Measurements from ENCODE around the gene LDLRAD4.
A peak's percentile ranks its signal among the peaks of the same experiment; 100 is the strongest.

LDLRAD4 gene

GRCh38 chr18:13494871-13495445 is 276.4 kb downstream of the LDLRAD4 start:
- TF ChIP-seq Cebpa-rat (IDR thresholded peaks at IDR 0.05): no peak
- H3K4me2 ChIP-seq: no peak overlapping the region
- no peaks in the 10 kb centered on the region for H3K27me3 ChIP-seq
- peaks cover 28 to 42% (median 38%) of the 10 kb centered on the region in 11 experiments for H3K9me3 ChIP-seq (replicated peaks in 1 of 11)
- H3K4me1 ChIP-seq: peaks cover 18 to 35% (median 27%) of the 10 kb centered on the region in 10 experiments
- H3K27ac ChIP-seq: 0 out of 22 replicates have a peak overlapping the region, but pooled peaks of 1 of the 11 experiments have one; percentile 9
- H3K4me3 ChIP-seq: no peak overlapping the region
- peaks cover 0 to 9% (median 0%) of the 10 kb centered on the region in 11 experiments; a peak in 4 of 22 replicates for H4K20me1 ChIP-seq
- peaks cover 45 to 89% (median 77%) of the 10 kb centered on the region in 11 experiments for H3K36me3 ChIP-seq
- H3K9ac ChIP-seq: no peak overlapping the region

GRCh38 chr18:13495961-13496360 is 277.4 kb downstream of the LDLRAD4 start:
- Histone ChIP-seq H3K36me3 (peaks cover 40 to 85% (median 70%) of the 10 kb centered on the region in 11 experiments), H3K27me3 (no peaks in the 10 kb centered on the region), H3K9me3 (replicated peaks in 1 of 11) (peaks cover 28 to 42% (median 38%) of the 10 kb centered on the region in 11 experiments), H3K4me3 (no peak overlapping the region), H3K27ac (0 out of 22 replicates have a peak overlapping the region, but pooled peaks of 1 of the 11 experiments have one; percentile 3), H3K9ac (no peak overlapping the region), H4K20me1 (peaks cover 0 to 9% (median 0%) of the 10 kb centered on the region in 11 experiments; a peak in 4 of 22 replicates), H3K4me2 (no peak overlapping the region; a peak in 1 of 22 replicates), H3K4me1 (peaks cover 18 to 43% (median 37%) of the 10 kb centered on the region in 10 experiments)
- no peak for TF ChIP-seq Cebpa-rat (IDR thresholded peaks at IDR 0.05)

- Histone ChIP-seq H3K4me2 (no peak overlapping the region), H3K4me3 (no peak overlapping the region), H4K20me1 (peaks cover 0 to 11% (median 0%) of the 10 kb centered on the region in 11 experiments; a peak in 4 of 22 replicates), H3K9ac (no peak overlapping the region), H3K27ac (no peak overlapping the region), H3K9me3 (replicated peaks in 1 of 11) (peaks cover 28 to 42% (median 38%) of the 10 kb centered on the region in 11 experiments), H3K4me1 (peaks cover 18 to 48% (median 43%) of the 10 kb centered on the region in 10 experiments), H3K27me3 (no peaks in the 10 kb centered on the region), H3K36me3 (peaks cover 33 to 80% (median 62%) of the 10 kb centered on the region in 11 experiments)
- no peak for TF ChIP-seq Cebpa-rat (IDR thresholded peaks at IDR 0.05)
Observed at GRCh38 chr18:13496691-13497281, 278.2 kb downstream of the LDLRAD4 start.

GRCh38 chr18:13499803-13500202 is 281.2 kb downstream of the LDLRAD4 start:
- Histone ChIP-seq H4K20me1 (peaks cover 0 to 4% (median 0%) of the 10 kb centered on the region in 11 experiments; a peak in 2 of 22 replicates), H3K4me2 (peak overlapping the region in 9 of 11 experiments; percentile 18 to 63 (median 50); a peak in 14 of 22 replicates), H3K27me3 (no peaks in the 10 kb centered on the region), H3K4me1 (peaks cover 0 to 39% (median 26%) of the 10 kb centered on the region in 10 experiments; a peak in 16 of 20 replicates), H3K9ac (peak overlapping the region in 3 of 11 experiments; percentile 26 to 56 (median 45); a peak in 4 of 22 replicates), H3K36me3 (peaks cover 32 to 92% (median 70%) of the 10 kb centered on the region in 11 experiments), H3K9me3 (replicated peaks in 1 of 11) (peaks cover 28 to 46% (median 38%) of the 10 kb centered on the region in 11 experiments), H3K27ac (peak overlapping the region in 6 of 11 experiments; percentile 32 to 75 (median 62); a peak in 11 of 22 replicates), H3K4me3 (no peak overlapping the region)
- TF ChIP-seq Cebpa-rat (IDR thresholded peaks at IDR 0.05): no peak

- peaks cover 32 to 92% (median 66%) of the 10 kb centered on the region in 11 experiments for H3K36me3 ChIP-seq
- H4K20me1 ChIP-seq: peaks cover 0 to 4% (median 0%) of the 10 kb centered on the region in 11 experiments; a peak in 2 of 22 replicates
- no peaks in the 10 kb centered on the region for H3K27me3 ChIP-seq
- H3K9ac ChIP-seq: peak overlapping the region in 4 of 11 experiments; percentile 26 to 56 (median 36); a peak in 5 of 22 replicates
- peak overlapping the region in 6 of 11 experiments; percentile 32 to 75 (median 62); a peak in 12 of 22 replicates for H3K27ac ChIP-seq
- H3K4me1 ChIP-seq: peaks cover 0 to 41% (median 31%) of the 10 kb centered on the region in 10 experiments; a peak in 17 of 20 replicates
- no peak for TF ChIP-seq Cebpa-rat (IDR thresholded peaks at IDR 0.05)
- peak overlapping the region in 9 of 11 experiments; percentile 18 to 63 (median 50); a peak in 15 of 22 replicates for H3K4me2 ChIP-seq
- H3K9me3 ChIP-seq (replicated peaks in 1 of 11): peaks cover 28 to 48% (median 37%) of the 10 kb centered on the region in 11 experiments
- H3K4me3 ChIP-seq: no peak overlapping the region
Observed at GRCh38 chr18:13500227-13500865, 281.8 kb downstream of the LDLRAD4 start.

GRCh38 chr18:13500869-13501542 is 282.4 kb downstream of the LDLRAD4 start:
- Histone ChIP-seq H3K4me1 (peaks cover 0 to 47% (median 37%) of the 10 kb centered on the region in 10 experiments; a peak in 17 of 20 replicates), H3K9ac (peak overlapping the region in 1 of 11 experiments; percentile 52; a peak in 4 of 22 replicates), H3K36me3 (peaks cover 27 to 88% (median 60%) of the 10 kb centered on the region in 11 experiments), H3K27ac (peak overlapping the region in 3 of 11 experiments; percentile 48 to 75 (median 71); a peak in 7 of 22 replicates), H3K9me3 (replicated peaks in 1 of 11) (peaks cover 28 to 44% (median 33%) of the 10 kb centered on the region in 11 experiments), H3K4me2 (peak overlapping the region in 7 of 11 experiments; percentile 18 to 63 (median 52); a peak in 10 of 22 replicates), H3K27me3 (no peaks in the 10 kb centered on the region), H4K20me1 (peaks cover 0 to 4% (median 0%) of the 10 kb centered on the region in 11 experiments; a peak in 2 of 22 replicates), H3K4me3 (no peak overlapping the region)
- TF ChIP-seq Cebpa-rat (IDR thresholded peaks at IDR 0.05): no peak

GRCh38 chr18:13501543-13501887 is 283.0 kb downstream of the LDLRAD4 start:
- H3K9ac ChIP-seq: peak overlapping the region in 1 of 11 experiments; percentile 52; a peak in 1 of 22 replicates
- H3K36me3 ChIP-seq: peaks cover 25 to 83% (median 57%) of the 10 kb centered on the region in 11 experiments

More at GRCh38 chr18:13501543-13501887, 283.0 kb downstream of the LDLRAD4 start:
- no peaks in the 10 kb centered on the region for H3K27me3 ChIP-seq
- H3K4me3 ChIP-seq: no peak overlapping the region
- TF ChIP-seq Cebpa-rat (IDR thresholded peaks at IDR 0.05): no peak
- peaks cover 0 to 4% (median 0%) of the 10 kb centered on the region in 11 experiments; a peak in 2 of 22 replicates for H4K20me1 ChIP-seq
- H3K27ac ChIP-seq: peak overlapping the region in 3 of 11 experiments; percentile 48 to 75 (median 54); a peak in 5 of 22 replicates
- H3K4me2 ChIP-seq: peak overlapping the region in 5 of 11 experiments; percentile 14 to 63 (median 52); a peak in 4 of 22 replicates
- peaks cover 28 to 39% (median 32%) of the 10 kb centered on the region in 11 experiments for H3K9me3 ChIP-seq (replicated peaks in 1 of 11)
- peaks cover 0 to 53% (median 39%) of the 10 kb centered on the region in 10 experiments; a peak in 17 of 20 replicates for H3K4me1 ChIP-seq

Data from BLaER1 treated with 17β-estradiol and CSF1 and Interleukin-3, amounts not matched to agents 10 nM and 100 nM (cell line).